CD4-positive, alpha-beta T cell treated with Interleukin-4 for 1 hour (primary cell): ENCODE measurements around the gene PXDC1.
A peak's percentile ranks its signal among the peaks of the same experiment; 100 is the strongest.

ENCODE experiments used
- DNase-seq, 2 donors: peaks; one replicate each; pipeline ENCODE4 v3.0.0-alpha.2; 2020 to 2022

PXDC1 gene, protein sequence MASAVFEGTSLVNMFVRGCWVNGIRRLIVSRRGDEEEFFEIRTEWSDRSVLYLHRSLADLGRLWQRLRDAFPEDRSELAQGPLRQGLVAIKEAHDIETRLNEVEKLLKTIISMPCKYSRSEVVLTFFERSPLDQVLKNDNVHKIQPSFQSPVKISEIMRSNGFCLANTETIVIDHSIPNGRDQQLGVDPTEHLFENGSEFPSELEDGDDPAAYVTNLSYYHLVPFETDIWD

DNA sequence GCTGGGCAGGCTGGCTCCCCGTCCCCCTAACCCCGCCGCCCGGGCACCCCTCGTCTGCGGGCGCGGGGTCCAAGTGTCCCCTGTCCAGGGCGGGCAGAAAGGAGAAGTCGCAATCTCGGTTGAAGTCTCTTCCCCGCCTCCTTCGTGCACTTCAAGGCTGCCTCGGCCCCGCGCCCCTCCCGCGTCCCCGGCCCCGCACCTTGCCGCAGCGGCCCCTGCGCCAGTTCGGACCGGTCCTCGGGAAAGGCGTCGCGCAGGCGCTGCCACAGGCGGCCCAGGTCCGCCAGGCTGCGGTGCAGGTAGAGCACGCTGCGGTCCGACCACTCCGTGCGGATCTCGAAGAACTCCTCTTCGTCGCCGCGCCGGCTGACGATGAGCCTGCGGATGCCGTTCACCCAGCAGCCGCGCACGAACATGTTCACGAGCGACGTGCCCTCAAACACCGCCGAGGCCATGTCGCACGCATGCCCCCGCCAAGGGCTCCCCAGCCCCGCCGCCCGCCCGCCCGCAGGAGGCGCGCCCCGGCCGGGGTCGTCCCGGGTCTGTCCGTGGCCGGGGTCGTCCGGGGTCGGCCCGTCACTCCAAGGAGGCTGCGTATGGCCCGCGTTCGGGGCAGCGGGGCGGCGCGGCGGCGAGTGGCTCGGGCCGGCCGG is at the start of gene PXDC1:
PXDC1 (minus strand) TSS at position 637 of the 653 bp plus-strand sequence; CDS start at position 455, 182 bp downstream.
- peak in 1 of 2 donors; percentile 27 for DNase-seq

DNA sequence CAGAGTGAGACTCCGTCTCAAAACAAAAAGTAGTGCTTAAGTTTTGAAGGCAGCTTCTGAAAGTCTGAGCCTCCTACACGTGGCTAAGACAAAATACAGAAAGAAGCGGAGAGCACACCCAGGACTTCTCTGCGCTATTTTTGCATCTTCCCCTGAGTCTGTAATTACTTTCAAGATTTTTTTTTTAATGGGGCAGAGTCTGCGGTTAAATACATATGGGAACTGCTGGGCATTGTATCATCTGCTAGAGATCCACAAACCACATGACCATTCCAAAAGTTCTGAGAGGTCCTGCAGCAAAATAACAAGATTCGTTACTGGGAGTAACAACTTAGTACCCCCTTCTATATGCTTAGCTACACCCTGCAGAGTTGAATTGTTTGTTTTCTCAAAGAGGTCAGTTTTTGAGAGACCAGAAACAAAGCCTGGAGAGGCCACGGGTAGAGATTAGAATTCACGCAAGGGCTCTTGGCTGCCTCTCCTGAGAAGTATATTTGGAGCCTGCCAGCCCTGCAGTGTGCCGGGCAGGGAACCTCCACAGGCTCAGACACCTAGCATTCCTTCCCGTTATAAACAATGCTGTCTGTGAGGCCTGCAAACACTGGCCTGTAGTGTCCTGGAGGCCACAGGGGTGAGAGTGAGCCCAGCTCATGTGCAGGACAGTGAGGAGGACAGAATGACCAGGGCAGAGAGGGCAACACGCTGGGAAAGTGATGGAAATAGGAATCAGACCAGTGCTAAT is 49.5 kb upstream of the PXDC1 start:
- DNase-seq = no peak

DNA sequence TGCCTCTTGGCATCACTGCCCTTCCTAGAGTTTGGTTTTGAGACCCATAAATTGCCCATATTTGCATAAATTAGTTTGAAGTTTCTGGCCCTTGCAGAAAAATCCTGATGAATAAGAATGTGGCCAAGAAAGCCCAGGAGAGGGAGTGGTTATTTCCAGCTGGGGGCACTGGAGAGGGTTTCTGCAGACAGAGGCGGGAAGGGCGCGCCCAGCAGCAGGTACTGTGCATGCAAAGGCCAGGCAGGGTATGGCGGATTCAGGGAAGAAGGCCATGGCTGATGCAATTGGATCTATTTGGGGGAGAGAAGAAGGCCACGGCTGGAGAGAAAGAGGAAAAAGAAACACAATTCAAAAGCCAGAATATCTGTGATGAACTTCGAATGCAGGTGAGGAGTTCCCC is 48.2 kb upstream of the PXDC1 start:
- no peak for DNase-seq

DNA sequence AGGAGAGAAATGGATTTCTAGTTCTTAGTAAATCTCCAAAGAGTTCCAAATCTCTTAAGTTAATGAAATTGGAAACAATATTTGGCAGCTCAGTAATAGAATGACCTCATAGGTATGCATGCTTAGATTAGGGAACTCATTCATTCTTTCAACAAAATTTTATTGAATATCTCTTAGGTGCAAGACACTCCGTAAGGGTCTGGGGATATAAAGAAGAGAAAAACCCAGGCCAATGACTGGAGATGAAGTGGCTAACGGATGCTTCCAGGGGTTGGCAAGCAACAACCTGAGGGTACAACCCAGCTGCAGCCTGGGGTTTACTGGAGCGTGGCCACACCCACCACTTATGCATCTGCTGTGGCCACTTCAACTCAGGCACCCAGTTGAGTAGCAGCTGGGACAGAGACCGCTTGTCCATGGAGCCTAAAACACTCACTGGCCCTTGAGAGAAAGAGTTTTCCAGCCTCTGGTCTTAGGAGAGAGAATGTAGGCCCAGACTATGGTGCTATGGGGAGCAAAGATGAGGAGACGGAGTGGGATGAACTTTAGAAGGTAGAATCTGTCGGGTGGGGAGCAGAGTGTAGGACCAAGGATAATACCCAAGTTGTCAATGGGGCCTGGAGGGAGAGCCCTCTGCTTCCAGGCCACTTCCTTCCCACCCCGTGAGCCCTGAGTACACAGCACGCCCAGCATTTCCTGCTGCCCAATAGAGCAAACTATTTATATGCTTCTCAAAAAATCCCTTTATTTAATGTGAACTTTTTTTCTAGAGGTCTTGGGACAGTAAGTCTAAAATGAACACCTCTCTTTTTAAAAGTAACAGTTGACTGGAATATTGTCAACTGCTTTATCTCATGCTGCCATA is 46.8 kb upstream of the PXDC1 start:
- no peak for DNase-seq

DNA sequence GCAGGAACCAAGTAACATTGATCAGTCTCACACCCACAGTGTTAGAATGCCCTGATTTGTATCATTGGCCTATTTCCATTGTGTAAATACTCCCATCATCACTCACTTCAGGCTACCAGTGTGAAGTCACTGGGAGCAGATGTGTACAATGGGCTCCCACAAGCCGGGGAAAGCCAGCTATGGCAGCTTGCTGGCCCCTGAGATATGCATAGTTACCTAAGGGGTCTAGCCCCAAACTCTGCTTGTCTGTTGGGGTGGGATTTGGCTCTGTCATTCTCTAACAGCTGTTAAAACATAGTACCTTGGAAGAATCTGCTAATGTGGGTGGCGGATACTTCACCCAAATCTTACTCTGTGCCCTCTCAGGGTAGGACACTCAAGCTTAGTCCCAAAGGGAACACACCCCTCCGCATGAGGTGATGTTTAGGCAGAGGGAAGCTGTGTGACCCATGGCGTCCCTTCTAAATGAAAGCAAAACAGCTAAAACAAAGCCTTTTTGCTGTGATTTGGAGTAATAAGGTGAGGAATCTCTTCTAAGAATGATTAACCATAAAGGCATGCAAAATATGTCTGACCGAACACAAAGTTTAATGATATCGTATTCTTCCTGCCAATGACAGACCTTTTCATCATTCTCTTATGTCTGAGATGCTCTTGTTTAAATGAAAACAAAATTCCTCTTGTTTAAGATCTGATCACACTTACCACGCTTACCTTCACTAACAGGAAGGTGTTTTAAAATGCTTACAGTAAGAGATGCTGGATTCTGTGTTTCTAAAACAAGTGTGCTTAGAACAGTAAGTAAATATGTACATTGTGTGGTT is 45.9 kb upstream of the PXDC1 start:
- DNase-seq = no peak

DNA sequence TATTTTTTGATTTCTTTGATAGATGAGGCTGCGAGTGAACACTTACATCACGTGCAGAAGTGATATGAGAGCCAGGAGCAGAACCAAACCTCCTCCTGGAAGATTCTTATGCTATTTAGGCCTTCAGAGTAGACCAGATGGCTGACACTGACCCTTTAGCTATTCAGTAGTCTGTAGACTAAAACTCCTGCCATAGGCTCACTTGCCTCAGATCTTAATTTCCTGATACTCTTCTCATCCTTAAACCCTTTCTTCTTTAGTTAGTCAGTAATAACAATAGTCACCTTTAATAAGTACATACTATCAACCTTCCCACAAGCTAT is 45.2 kb upstream of the PXDC1 start:
- DNase-seq = no peak

DNA sequence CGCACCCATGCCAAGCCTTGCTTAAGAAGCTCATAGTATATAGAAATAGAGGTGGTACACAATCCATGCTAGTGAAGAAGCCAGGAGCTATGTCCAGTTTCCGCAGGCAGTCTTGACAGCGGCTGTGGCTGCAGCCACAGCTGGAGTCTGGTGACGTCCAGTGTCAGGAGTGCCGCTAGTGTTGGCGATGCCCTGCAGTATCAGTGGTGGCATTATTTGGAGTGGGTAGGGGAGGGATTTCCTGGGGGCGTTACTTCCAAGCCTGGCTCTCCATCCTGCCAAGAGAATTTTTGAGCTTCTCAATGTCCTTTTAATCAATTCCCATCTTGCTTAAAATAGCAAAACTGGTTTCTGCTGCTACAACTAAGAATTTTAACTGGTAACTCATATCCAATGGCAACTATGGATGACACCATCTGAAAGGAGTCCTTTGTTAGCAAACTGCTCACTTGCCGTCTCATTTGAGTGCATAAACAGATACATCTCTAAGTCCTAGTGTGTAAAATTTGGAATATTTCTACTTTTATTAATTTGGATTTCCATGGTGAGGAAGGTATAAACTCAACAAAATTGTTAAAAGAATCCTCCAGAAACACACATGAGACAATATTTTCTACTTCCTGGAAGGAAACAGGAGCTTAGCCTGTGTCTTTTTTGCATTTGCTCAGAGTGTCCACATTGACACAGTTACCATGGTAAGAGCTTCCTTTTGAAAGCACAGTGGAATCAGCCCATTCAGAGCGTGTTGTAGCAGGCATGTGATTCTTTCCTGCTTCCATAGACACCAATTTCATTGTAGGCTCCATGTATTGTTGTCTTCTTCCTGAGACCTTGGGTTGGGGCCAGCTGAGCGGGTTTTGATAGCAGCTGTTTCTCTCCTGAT is 44.6 kb upstream of the PXDC1 start:
- DNase-seq = no peak

DNA sequence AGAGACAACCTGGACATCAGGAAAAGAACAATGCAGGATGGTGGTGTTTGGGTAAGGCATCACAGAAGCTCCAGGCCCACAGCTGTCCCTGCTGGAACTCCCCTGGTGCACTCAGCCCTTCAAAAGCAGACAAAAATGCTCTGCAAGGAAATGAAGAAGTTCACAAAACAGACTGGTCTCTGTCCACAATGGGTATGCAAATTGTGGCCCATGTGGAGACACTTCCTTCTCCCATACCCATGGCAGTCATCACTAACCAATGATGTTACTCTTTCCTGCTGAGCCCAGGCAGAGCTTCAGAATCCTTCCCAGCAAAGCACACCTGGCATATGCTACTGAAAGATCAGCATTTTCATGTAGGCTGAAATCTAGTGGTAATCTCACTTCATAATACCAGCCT is 42.6 kb upstream of the PXDC1 start:
- no peak for DNase-seq

DNA sequence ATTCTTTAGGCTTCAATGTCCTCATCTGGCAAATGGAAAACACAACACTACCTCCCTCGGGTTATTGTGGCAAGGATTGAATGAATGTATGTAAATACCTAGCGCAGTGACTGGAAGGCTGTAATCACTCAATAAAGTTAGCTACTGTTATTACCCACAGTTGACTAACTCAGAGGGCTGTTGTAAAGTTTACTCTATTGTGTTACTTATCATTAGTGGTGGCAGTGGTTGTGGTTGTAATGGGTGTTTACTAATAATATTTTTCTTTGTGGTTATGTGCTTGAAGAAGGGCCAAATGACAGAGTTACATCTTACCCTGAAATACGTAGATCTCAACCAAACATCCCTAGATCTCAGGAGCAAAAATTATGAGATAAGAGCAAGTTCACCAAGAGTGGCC is 42.0 kb upstream of the PXDC1 start:
- no peak for DNase-seq

DNA sequence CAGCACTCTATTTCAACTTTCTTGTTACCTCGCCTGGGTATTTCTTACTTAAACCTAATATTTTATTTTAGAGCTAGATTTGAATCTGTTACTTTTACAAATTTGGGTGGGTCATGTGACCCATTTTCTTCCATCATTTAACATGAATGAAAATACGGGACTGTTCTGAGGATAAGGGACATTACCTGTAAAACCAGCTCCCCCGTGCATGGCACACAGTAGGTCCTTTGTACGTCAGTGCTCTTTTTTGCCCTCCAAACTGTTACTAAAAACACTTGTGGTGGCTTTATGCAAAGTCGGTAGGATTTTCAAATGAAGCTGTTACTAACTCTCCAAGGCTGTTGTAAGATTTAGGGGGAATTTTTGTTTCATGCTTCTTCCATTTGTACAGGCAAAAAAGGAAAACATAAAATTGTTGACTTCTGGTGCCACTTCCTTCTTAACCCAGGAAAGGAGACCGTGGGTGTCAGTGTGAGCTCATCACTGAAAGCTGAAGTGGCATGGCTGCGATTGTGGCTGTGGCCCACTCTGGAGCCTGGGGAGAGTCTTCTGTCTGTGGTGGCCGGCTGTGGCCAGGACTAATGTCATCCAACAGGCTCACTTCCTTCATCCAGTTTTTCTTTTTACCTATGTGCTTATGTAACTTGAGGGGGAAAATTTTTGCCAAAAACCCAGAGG is 40.2 kb upstream of the PXDC1 start:
- DNase-seq = no peak

DNA sequence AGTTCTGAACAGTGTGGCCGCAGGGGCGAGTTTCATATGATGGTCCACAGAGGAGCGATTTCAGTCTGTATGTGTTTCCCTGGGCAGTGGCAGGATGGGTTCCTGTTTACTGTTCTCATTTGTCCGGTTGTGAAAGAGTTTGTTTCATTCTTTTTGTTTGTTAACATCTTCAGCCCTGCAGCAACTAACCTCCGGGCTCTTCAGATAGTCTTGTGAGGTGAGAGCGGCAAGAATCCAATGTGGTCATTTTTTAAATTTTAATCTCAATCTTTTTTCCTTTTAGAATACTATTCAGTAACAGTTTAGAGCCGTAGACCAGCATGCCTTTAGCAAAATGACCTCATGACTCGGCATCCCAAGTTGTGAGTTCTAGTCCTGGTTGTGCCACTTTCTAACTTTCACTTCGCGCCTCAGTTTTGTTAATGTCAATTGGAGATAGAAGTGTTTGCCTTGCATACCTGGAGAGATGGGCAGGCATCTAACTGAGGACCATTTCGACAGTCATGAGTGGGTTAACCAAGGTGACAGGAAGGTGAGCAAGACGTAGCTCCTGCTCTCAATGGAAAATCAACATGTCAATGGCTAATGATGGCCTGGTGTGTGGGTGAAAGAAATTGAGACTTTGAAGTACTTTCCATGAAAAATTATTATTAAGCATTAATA is 38.5 kb upstream of the PXDC1 start:
- DNase-seq = no peak

DNA sequence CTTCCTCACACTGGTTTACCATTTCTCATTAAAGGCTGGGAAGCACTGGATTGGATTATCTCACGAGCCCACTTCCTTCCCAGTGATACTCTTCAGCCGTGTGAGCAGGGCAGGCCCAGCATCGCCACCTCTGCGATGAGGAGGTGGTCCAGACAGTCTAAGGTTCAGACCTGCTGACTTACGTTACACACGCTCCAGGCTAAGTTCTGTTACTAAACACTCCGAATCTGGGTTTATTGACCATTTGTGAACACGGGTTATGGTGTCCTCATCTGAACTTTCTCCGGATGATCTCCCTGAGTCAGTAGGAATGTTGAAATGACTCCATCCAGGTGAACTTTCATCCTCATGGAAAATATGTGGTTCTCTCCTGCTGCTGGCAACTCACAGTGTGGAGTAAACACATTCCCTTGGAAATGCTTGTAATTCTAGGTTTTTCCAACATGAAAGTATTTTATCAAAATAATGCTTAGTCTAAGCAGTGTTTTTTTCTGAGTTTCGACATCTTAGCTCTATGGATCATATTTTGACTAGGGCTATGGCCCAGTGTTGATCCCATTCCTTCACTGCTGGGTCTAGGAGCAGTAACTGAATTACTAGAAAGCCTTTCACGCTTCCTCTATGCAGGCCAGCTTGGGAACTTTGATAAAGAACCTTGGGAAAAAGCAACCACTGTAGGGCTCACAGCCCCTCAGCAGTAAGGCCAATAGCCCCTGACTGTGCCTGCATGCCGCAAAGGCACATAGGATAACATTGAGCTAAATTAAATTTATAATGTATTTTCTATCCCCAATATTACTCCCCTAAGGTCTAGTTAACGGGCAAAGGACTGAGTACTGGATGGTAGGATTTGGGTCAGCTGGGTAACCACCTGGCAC is 37.7 kb upstream of the PXDC1 start:
- no peak for DNase-seq

DNA sequence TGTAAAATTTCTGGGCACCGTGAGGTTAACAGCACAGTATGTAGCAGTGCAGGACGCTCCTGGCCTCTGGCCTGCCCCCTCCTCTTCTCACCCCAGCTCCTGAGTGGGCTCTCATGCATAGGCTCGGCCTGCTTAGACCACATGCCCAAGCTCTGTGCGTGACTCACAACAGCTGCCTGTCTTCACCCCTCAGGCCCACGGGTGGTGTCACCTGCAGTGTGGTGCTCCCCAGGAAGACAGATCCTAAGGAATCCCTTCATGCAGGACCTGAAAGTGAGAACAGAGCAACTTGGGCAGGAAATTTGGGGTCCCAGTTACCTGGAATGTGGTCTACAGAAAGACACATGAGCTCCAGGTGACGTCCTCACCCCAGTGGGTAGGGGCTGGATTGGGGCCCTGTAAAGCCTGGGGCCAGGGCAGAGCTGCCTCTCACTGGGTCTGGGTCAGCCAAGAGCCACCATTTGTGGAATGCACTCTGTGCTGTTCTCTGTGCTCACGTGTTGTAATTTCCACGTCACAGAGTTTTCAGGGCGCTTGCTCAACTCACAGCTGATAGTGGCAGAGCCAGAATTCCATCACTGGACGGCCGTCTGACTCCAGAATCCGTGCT is 37.0 kb upstream of the PXDC1 start:
- DNase-seq = no peak

DNA sequence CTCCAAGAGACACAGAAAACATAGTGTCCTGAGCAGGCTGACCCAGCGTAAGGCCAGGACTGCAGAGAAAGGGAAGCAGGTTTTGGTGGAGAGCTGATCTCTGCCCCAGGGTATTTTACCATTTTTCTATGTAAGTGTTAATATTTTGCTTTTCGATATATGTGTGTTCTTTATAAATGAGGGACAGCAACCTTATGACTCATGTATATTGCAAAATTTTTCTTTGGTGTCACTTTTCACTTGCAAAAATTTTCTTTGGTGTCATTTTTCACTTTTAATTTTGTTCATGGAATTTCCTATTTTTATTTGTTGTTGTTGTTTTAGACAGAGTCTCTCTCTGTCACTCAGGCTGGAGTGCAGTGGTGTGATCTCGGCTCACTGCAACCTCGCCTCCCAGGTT is 34.6 kb upstream of the PXDC1 start:
- DNase-seq = no peak

DNA sequence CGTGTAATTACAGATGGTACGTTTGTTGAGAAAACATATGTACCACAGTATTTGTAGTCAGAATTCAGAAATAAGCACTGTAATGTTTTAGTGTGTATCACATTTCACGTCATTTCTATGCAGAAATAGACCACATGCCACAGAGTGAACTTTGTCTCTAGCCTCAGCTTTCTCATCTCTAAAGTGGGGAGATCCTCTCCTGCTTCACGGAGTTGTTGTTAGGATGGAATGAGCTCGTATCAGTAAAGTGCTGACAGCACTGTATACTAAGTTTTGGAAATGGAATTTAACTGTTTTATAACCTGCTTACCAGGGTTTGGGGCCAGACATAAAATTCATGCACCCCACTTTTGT is 34.2 kb upstream of the PXDC1 start:
- no peak for DNase-seq

DNA sequence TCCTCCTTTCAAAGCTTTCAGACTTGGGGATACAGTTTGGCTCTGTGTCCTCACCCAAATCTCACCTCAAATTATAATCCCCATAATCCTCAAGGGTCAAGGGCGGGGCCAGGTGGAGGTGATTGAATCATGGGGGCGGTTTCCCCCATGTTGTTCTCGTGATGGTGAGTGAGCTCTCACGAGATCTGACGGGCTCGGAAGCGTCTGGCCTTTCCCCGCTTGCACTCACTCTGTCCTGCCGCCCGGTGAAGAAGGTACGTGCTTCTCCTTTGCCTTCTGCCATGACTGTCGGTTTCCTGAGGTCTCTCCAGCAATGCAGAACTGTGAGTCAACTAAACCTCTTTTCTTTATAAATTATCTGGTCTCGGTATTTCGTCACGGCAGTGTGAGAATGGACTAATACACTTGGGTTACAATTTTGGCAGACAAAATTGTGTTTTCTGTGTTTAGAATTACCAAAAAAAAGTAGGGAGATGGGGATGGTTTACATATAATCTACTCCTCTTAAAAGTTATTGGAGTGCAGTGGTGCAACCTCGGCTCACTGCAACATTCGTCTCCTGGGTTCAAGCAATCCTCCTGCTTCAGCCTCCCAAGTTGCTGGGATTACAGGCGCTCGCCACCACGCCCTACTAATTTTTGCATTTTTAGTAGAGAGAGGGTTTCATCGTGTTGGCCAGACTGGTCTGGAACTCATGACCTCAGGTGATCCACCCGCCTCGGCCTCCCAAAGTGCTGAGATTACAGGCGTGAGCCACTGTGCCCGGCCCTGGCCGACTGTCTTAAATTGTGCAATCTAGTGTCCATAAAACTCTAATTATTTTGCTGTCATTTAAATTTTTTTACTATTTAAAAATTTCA is 33.6 kb upstream of the PXDC1 start:
- no peak for DNase-seq

DNA sequence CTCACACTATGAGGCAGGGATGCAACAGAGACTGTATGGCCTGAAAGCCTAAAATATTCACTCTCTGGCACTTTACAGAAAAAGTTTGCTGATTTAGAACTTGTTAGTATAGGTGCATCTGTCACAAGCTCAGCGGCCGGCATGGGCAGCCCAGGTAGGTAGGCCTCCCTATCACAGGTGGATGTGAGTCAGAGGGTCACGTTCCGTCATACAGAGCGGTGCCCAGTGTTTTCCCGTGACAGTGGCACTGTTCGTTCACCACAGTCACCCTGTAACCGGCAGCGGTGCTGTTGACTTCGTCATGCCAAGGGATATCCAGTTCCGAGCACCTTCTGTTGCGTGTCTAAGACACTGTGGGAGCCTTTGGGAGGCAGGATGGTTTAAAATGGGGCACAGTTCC is 32.9 kb upstream of the PXDC1 start:
- no peak for DNase-seq
